ENCODE measurements around the gene DCAF4L1. TPM values are rescaled to one million over a fixed set of nuclear protein-coding genes. Genes with fewer than 3 reads are reported as not detected.

DCAF4L1 gene
- polyA plus RNA-seq, 4 donors = 0.06 to 0.24 (median 0.22) TPM; not detected in 1

DNA sequence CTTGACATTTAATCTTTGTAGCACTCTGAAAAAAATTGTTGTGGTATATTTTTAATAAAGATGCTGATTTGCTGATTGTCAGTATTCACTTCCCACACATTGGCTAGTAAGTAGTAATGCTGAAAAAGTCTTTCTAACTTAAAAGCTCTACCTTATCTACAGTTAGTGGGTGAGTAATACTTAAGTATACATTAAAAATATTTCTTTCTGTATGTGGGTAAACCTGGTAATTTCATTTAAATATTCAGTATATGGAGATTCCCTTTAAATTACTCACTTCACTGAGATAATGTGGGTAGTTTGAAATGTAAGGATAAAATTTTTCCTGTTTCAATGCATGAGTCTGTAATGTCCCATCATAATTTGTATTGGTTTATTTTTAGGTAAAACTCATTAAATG lies 40.7 kb upstream of the DCAF4L1 start:
- H3K36me3 ChIP-seq (ENCODE audit: control insufficient read depth in 3 of 3, insufficient read depth in 2 of 3, low read depth in 1 of 3, low read length in 3 of 3) = peaks cover 2 to 15% (median 5%) of the 10 kb centered on the region in 3 donors
- H3K4me1 ChIP-seq (ENCODE audit: control insufficient read depth in 3 of 3, insufficient read depth in 2 of 3, low read depth in 1 of 3, low read length in 2 of 3) = peaks cover 2 to 9% (median 3%) of the 10 kb centered on the region in 3 donors
- H3K27me3 ChIP-seq (ENCODE audit: control insufficient read depth in 3 of 3, insufficient read depth in 3 of 3, low read length in 3 of 3) = no peaks in the 10 kb centered on the region
- DNase-seq (no peak), FAIRE-seq (no peak)
- H3K9me3 ChIP-seq (ENCODE audit: control insufficient read depth in 2 of 2, insufficient read depth in 1 of 2, low read depth in 1 of 2, low read length in 1 of 2) = no peaks in the 10 kb centered on the region
- H3K27ac ChIP-seq (ENCODE audit: low read depth in 1 of 3, low read length in 2 of 3) = no peak overlapping the region
- no peak overlapping the region for H3K4me3 ChIP-seq (ENCODE audit: low read depth in 1 of 3, low read length in 3 of 3)

DNA sequence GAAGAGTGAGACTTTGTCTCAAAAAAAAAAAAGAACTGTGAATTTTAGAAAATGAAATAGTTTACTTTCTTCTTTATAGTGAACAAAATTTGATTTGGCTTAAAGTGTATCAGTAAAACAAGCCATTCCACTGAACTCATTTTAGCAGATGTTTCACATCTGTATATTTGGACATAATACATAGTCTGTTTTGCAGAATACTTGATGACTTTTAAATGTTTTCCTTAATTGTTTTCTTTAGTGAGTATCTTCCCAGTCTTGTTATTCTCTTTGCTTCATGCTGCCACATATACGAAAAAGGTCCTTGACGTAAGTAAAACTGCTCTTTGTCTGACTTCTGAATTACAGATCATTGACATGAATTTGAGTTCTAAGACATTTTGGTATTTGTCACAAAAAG lies 38.0 kb upstream of the DCAF4L1 start:
- no peaks in the 10 kb centered on the region for H3K4me1 ChIP-seq (ENCODE audit: control insufficient read depth in 3 of 3, insufficient read depth in 2 of 3, low read depth in 1 of 3, low read length in 2 of 3)
- H3K9me3 ChIP-seq (ENCODE audit: control insufficient read depth in 2 of 2, insufficient read depth in 1 of 2, low read depth in 1 of 2, low read length in 1 of 2) = no peaks in the 10 kb centered on the region
- H3K4me3 ChIP-seq (ENCODE audit: low read depth in 1 of 3, low read length in 3 of 3) = no peak overlapping the region
- H3K36me3 ChIP-seq (ENCODE audit: control insufficient read depth in 3 of 3, insufficient read depth in 2 of 3, low read depth in 1 of 3, low read length in 3 of 3) = peaks cover 2 to 14% (median 5%) of the 10 kb centered on the region in 3 donors
- FAIRE-seq (no peak), DNase-seq (no peak)
- no peaks in the 10 kb centered on the region for H3K27me3 ChIP-seq (ENCODE audit: control insufficient read depth in 3 of 3, insufficient read depth in 3 of 3, low read length in 3 of 3)
- H3K27ac ChIP-seq (ENCODE audit: low read depth in 1 of 3, low read length in 2 of 3) = no peak overlapping the region
- 77 to 99% (median 96%) methylated on average over 2 of the region's 2 CpGs for WGBS, 3 donors

DNA sequence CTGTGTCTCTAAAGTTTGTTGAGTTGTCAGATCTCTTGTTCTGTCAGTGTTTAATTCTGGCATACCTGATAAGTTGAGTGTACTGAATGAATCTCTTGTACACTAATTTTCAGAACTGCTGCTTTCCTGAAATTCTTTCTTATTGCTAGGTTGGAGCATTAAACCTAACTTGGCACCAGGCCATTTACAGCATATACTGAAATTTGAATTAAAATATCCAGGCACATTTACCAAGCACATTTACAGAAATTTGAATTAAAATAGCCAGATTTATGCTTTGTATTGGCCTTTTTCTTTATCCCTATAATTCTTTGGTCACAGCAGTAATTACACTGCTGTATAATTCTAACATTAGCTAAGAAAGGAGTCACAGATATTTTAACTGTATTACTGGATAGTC lies 37.5 kb upstream of the DCAF4L1 start:
- Histone ChIP-seq H3K36me3 (ENCODE audit: control insufficient read depth in 3 of 3, insufficient read depth in 2 of 3, low read depth in 1 of 3, low read length in 3 of 3) (peaks cover 2 to 14% (median 5%) of the 10 kb centered on the region in 3 donors), H3K27me3 (ENCODE audit: control insufficient read depth in 3 of 3, insufficient read depth in 3 of 3, low read length in 3 of 3) (no peaks in the 10 kb centered on the region), H3K9me3 (ENCODE audit: control insufficient read depth in 2 of 2, insufficient read depth in 1 of 2, low read depth in 1 of 2, low read length in 1 of 2) (no peaks in the 10 kb centered on the region), H3K4me3 (ENCODE audit: low read depth in 1 of 3, low read length in 3 of 3) (no peak overlapping the region), H3K4me1 (ENCODE audit: control insufficient read depth in 3 of 3, insufficient read depth in 2 of 3, low read depth in 1 of 3, low read length in 2 of 3) (no peaks in the 10 kb centered on the region), H3K27ac (ENCODE audit: low read depth in 1 of 3, low read length in 2 of 3) (no peak overlapping the region)
- FAIRE-seq = peak; percentile 19
- DNase-seq = no peak

DNA sequence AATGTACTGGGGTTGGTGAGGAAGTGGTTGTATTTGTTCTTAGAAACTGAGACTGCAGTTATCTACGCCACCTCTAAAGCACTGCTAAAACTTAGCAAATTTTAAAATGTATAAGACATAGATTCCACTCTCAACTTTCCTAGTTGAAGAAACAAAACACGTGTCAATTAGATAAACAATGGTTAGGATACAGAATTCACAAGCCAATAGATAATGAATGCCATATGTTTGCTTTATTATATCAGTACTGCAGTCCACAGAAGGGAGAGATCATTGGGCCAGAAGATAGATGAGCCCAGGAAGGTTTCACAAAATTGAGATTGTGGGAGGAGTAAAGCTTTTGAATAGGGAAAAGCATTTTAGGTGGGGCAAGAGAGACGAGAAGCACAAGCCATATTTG lies 32.0 kb upstream of the DCAF4L1 start:
- no peaks in the 10 kb centered on the region for H3K9me3 ChIP-seq (ENCODE audit: control insufficient read depth in 2 of 2, insufficient read depth in 1 of 2, low read depth in 1 of 2, low read length in 1 of 2)
- 75 to 92% (median 92%) methylated on average over 3 of the region's 3 CpGs for WGBS, 3 donors
- no peaks in the 10 kb centered on the region for H3K4me1 ChIP-seq (ENCODE audit: control insufficient read depth in 3 of 3, insufficient read depth in 2 of 3, low read depth in 1 of 3, low read length in 2 of 3)
- DNase-seq = no peak
- no peak overlapping the region for H3K4me3 ChIP-seq (ENCODE audit: low read depth in 1 of 3, low read length in 3 of 3)
- peaks cover 4 to 12% (median 8%) of the 10 kb centered on the region in 3 donors for H3K36me3 ChIP-seq (ENCODE audit: control insufficient read depth in 3 of 3, insufficient read depth in 2 of 3, low read depth in 1 of 3, low read length in 3 of 3)
- H3K27ac ChIP-seq (ENCODE audit: low read depth in 1 of 3, low read length in 2 of 3) = no peak overlapping the region
- H3K27me3 ChIP-seq (ENCODE audit: control insufficient read depth in 3 of 3, insufficient read depth in 3 of 3, low read length in 3 of 3) = no peaks in the 10 kb centered on the region
- FAIRE-seq = no peak

DNA sequence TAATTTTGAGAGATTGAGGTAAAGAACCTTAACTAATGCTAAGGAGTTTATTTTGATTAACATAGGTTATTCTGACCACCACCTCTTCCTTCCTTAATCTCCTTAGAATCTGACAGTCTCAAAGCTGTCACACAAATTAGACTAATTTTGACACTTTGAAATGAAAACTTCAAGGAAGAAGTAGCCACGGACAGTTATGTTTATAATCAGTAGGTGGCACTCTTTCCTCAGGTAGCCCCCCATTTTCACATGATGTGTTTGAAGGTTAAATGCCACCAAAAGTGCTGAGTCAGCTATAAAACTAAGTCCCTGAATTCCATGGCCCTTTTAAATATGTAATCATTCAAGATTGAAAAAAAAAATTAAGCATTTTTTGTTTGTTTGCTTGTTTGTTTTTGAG lies 23.9 kb upstream of the DCAF4L1 start:
- Histone ChIP-seq H3K9me3 (ENCODE audit: control insufficient read depth in 2 of 2, insufficient read depth in 1 of 2, low read depth in 1 of 2, low read length in 1 of 2) (no peaks in the 10 kb centered on the region), H3K27me3 (ENCODE audit: control insufficient read depth in 3 of 3, insufficient read depth in 3 of 3, low read length in 3 of 3) (no peaks in the 10 kb centered on the region), H3K36me3 (ENCODE audit: control insufficient read depth in 3 of 3, insufficient read depth in 2 of 3, low read depth in 1 of 3, low read length in 3 of 3) (peaks cover 0 to 4% (median 2%) of the 10 kb centered on the region in 3 donors), H3K4me3 (ENCODE audit: low read depth in 1 of 3, low read length in 3 of 3) (no peak overlapping the region), H3K4me1 (ENCODE audit: control insufficient read depth in 3 of 3, insufficient read depth in 2 of 3, low read depth in 1 of 3, low read length in 2 of 3) (no peaks in the 10 kb centered on the region), H3K27ac (ENCODE audit: low read depth in 1 of 3, low read length in 2 of 3) (no peak overlapping the region)
- DNase-seq = peak; percentile 11 to 45
- WGBS, 3 donors = 16 to 39% (median 20%) methylated on average over 1 of the region's 1 CpG
- FAIRE-seq = no peak

DNA sequence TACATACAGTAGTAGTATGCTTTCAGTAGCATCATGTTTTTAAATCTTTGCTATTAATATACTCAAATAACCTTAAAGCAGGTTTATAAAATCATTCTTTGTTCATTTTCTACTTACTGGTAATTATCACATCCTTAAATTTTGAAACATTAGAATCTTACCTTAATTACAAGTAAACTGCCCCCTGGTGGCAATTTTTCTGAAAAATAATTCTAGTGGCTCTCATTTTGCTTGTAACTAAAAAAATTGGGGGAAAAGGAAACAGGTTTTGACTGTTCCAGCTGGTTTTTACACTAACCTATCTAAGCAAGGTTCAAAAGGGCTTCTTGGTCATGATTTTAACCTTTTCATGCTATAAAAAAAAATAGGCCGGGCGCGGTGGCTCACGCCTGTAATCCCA lies 18.5 kb upstream of the DCAF4L1 start:
- DNase-seq (peak; percentile 6 to 14), FAIRE-seq (peak; percentile 26)
- no peaks in the 10 kb centered on the region for H3K4me1 ChIP-seq (ENCODE audit: control insufficient read depth in 3 of 3, insufficient read depth in 2 of 3, low read depth in 1 of 3, low read length in 2 of 3)
- no peak overlapping the region for H3K4me3 ChIP-seq (ENCODE audit: low read depth in 1 of 3, low read length in 3 of 3)
- WGBS, 3 donors = 98 to 99% (median 98%) methylated on average over 4 of the region's 4 CpGs
- no peaks in the 10 kb centered on the region for H3K36me3 ChIP-seq (ENCODE audit: control insufficient read depth in 3 of 3, insufficient read depth in 2 of 3, low read depth in 1 of 3, low read length in 3 of 3)
- H3K27me3 ChIP-seq (ENCODE audit: control insufficient read depth in 3 of 3, insufficient read depth in 3 of 3, low read length in 3 of 3) = no peaks in the 10 kb centered on the region
- H3K9me3 ChIP-seq (ENCODE audit: control insufficient read depth in 2 of 2, insufficient read depth in 1 of 2, low read depth in 1 of 2, low read length in 1 of 2) = no peaks in the 10 kb centered on the region
- no peak overlapping the region for H3K27ac ChIP-seq (ENCODE audit: low read depth in 1 of 3, low read length in 2 of 3)

DNA sequence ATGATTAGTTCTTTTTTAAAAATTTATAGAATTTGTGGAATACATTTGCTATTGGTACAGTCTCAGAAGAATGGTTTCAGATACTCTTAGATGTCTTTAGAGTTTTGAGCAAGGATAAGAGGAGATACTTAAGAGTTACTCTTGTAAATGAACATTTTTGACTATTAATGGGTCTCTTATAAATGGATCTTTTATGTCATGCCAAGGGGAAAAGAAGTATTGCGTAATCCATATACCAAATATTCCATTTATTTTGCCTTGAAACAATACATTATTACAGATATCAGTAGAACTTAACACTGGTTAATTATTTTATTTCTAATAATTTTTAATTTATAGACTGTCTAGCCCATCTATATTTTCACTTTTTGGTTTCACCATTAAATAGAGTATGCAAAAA lies 17.2 kb upstream of the DCAF4L1 start:
- no peak for DNase-seq
- 97 to 100% (median 98%) methylated on average over 1 of the region's 1 CpG for WGBS, 3 donors

DNA sequence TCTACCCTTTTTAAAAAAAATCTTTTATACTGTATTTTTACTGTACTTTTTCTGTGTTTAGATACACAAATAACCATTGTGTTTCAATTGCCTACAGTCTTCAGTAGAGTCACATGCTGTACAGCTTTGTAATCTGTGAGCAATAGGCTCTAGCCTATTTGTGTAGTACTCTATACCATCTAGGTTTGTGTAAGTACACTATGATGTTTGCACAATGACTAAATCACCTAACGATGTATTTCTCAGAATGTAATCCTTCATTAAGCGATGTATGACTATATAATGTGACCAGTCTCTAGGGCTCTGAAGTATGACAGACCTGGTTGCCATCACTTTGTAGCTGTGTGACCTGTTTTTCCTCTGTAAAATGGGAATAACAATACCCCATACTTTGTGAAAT lies 14.2 kb upstream of the DCAF4L1 start:
- FAIRE-seq (no peak), DNase-seq (no peak)
- peaks cover 0 to 9% of the 10 kb centered on the region in 2 donors for H3K9me3 ChIP-seq (ENCODE audit: control insufficient read depth in 2 of 2, insufficient read depth in 1 of 2, low read depth in 1 of 2, low read length in 1 of 2)
- H3K4me3 ChIP-seq (ENCODE audit: low read depth in 1 of 3, low read length in 3 of 3) = no peak overlapping the region
- H3K27ac ChIP-seq (ENCODE audit: low read depth in 1 of 3, low read length in 2 of 3) = no peak overlapping the region
- no peaks in the 10 kb centered on the region for H3K27me3 ChIP-seq (ENCODE audit: control insufficient read depth in 3 of 3, insufficient read depth in 3 of 3, low read length in 3 of 3)
- 84 to 96% (median 95%) methylated on average over 2 of the region's 2 CpGs for WGBS, 3 donors
- H3K4me1 ChIP-seq (ENCODE audit: control insufficient read depth in 3 of 3, insufficient read depth in 2 of 3, low read depth in 1 of 3, low read length in 2 of 3) = no peaks in the 10 kb centered on the region
- H3K36me3 ChIP-seq (ENCODE audit: control insufficient read depth in 3 of 3, insufficient read depth in 2 of 3, low read depth in 1 of 3, low read length in 3 of 3) = no peaks in the 10 kb centered on the region

More for the DNA sequence above, 17.2 kb upstream of the DCAF4L1 start:
- no peak overlapping the region for H3K27ac ChIP-seq (ENCODE audit: low read depth in 1 of 3, low read length in 2 of 3)
- no peak for FAIRE-seq
- no peak overlapping the region for H3K4me3 ChIP-seq (ENCODE audit: low read depth in 1 of 3, low read length in 3 of 3)
- no peaks in the 10 kb centered on the region for H3K27me3 ChIP-seq (ENCODE audit: control insufficient read depth in 3 of 3, insufficient read depth in 3 of 3, low read length in 3 of 3)
- H3K4me1 ChIP-seq (ENCODE audit: control insufficient read depth in 3 of 3, insufficient read depth in 2 of 3, low read depth in 1 of 3, low read length in 2 of 3) = no peaks in the 10 kb centered on the region
- no peaks in the 10 kb centered on the region for H3K36me3 ChIP-seq (ENCODE audit: control insufficient read depth in 3 of 3, insufficient read depth in 2 of 3, low read depth in 1 of 3, low read length in 3 of 3)
- peaks cover 0 to 9% of the 10 kb centered on the region in 2 donors for H3K9me3 ChIP-seq (ENCODE audit: control insufficient read depth in 2 of 2, insufficient read depth in 1 of 2, low read depth in 1 of 2, low read length in 1 of 2)

DNA sequence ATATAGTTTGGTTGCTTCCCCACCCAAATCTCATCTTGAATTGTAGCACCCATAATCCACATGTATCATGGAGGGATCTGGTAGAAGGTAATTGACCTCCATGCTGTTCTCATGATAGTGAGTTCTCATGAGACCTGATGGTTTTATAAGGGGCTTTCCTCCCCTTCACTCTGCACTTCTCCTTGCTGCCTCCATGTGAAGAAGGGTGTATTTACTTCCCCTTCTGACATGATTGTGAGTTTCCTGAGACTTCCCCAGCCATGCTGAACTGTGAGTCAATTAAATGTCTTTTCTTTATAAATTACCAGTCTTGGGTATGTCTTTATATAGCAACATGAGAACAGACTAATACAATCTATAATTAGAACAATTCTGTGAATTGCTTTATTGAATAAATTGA lies 11.9 kb upstream of the DCAF4L1 start:
- DNase-seq = no peak

More for the DNA sequence above, 11.9 kb upstream of the DCAF4L1 start:
- no peaks in the 10 kb centered on the region for H3K4me1 ChIP-seq (ENCODE audit: control insufficient read depth in 3 of 3, insufficient read depth in 2 of 3, low read depth in 1 of 3, low read length in 2 of 3)
- H3K27me3 ChIP-seq (ENCODE audit: control insufficient read depth in 3 of 3, insufficient read depth in 3 of 3, low read length in 3 of 3) = no peaks in the 10 kb centered on the region
- H3K36me3 ChIP-seq (ENCODE audit: control insufficient read depth in 3 of 3, insufficient read depth in 2 of 3, low read depth in 1 of 3, low read length in 3 of 3) = no peaks in the 10 kb centered on the region
- no peak for FAIRE-seq
- H3K4me3 ChIP-seq (ENCODE audit: low read depth in 1 of 3, low read length in 3 of 3) = no peak overlapping the region
- peaks cover 0 to 11% of the 10 kb centered on the region in 2 donors for H3K9me3 ChIP-seq (ENCODE audit: control insufficient read depth in 2 of 2, insufficient read depth in 1 of 2, low read depth in 1 of 2, low read length in 1 of 2)
- H3K27ac ChIP-seq (ENCODE audit: low read depth in 1 of 3, low read length in 2 of 3) = no peak overlapping the region
